LNCAP (cell line): ENCODE measurements around the gene PEX5.

Experiments used
- TF ChIP-seq, protein P1 (sequence below): fragments of 450-650 bp; IDR thresholded peaks from 2 replicates; pipeline ENCODE4 v1.5.1; 2017; ENCODE audit warnings: mild to moderate bottlenecking

The PEX5 gene

DNA sequence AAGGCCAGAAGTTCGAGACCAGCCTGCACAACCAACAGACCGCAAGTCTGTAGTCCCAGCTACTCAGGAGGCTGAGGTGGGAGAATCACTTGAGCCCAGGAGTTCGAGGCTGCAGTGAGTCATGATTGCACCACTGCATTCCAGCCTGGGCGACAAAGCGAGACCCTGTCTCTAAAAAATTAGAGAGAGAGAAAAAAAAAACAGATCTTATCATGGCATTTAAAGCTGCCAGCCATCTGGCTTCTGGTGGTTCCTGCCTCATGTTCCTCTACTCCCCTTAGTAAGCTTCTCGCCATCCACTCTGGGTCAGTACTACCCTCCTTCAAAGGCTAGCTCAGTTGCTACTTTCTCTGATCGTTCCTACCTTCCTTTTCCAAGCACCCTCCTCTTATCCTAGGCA lies 43.3 kb upstream of the PEX5 start:
- TF ChIP-seq, protein P1, sequence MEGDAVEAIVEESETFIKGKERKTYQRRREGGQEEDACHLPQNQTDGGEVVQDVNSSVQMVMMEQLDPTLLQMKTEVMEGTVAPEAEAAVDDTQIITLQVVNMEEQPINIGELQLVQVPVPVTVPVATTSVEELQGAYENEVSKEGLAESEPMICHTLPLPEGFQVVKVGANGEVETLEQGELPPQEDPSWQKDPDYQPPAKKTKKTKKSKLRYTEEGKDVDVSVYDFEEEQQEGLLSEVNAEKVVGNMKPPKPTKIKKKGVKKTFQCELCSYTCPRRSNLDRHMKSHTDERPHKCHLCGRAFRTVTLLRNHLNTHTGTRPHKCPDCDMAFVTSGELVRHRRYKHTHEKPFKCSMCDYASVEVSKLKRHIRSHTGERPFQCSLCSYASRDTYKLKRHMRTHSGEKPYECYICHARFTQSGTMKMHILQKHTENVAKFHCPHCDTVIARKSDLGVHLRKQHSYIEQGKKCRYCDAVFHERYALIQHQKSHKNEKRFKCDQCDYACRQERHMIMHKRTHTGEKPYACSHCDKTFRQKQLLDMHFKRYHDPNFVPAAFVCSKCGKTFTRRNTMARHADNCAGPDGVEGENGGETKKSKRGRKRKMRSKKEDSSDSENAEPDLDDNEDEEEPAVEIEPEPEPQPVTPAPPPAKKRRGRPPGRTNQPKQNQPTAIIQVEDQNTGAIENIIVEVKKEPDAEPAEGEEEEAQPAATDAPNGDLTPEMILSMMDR: no peak

DNA sequence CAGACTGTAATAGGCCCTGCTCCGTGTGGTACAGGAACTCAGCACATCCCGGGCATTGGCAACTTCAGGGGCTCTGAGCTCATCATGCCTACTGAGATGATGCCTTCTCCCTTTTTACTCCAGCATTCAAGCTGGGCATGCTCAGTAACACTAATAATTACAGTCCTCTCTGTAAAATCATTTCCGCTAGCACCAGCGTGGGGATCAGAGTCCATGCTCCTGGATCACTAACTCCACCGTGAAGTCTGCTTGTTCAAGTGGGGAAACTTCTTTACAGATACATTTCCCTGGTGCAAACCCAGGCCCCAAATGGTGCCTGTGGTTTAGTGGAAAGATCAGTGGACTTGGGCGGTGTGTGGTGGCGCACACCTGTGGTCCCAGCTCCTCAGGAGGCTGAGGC lies 42.6 kb upstream of the PEX5 start:
- TF ChIP-seq, protein P1: no peak

DNA sequence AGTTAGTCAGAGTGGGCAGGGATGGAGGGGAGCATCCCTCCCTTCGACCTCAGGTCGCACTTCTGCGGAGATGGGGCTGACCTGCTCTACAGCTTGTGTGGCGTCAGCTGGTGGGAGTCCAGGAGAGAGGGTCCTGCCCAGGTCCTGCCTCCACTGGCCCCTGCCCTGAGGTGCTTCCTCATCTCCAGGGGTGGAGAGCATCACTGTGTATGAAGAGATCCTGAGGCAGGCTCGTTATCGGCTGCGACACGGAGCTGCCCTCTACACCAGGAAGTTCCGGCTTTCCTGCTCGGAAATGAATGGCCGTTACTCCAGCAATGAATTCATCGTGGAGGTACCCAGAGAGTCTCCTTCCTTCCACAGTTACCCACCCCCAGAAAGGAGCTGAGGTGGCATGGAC lies 39.1 kb upstream of the PEX5 start:
- TF ChIP-seq, protein P1: no peak

DNA sequence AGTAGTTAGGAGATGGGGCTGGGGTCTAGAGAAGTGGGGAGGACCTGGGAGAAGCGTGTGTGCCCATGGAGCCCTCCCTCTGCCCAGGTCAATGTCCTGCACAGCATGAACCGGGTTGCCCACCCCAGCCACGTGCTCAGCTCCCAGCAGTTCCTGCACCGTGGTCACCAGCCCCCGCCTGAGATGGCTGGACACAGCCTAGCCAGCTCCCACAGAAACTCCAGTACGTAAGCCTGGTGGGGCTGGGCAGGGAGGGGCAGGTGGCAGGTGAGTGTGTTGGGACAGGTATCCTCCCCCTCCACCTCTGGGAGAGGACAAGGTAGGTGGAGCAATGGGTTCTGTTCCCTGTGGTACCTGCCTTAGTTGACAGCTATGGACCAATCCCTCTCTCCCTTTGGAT lies 38.6 kb upstream of the PEX5 start:
- TF ChIP-seq, protein P1: no peak

DNA sequence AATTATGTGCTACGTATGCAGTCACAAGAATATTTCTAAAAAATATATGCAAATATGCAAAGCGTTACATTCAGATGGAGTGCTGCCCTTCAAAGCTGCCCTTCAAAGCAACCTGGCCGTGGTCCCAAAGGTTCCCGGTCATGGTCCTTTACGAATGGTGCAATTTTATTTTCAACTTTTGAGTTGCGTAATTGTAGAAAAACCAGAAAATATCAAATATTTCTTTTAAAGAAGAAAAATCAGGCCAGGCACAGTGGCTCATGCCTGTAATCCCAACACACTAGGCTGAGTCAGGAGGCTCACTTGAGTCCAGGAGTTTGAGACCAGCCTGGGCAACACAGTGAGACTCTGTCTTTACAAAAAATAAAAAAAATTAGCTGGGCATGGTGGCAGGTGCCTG lies 38.0 kb upstream of the PEX5 start:
- TF ChIP-seq, protein P1: no peak

DNA sequence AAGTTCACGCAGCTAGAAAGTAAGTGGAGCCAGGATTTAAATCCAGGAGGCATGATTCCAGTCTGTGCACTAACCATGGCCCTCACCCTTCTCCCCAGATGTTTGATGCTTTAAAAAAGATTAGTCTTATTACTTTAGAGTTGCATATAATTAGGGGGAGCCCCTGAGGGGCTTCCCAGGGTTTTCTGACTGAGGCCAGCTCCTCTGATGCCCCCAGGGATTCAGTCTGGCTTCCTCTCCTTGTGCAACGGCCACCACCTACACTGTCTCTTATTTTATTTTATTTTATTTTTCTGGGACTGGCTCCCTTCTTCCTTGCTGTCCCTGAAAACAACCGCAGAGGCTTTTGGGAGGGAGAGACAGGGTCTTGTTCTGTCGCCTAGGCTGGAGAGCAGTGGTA lies 36.7 kb upstream of the PEX5 start:
- TF ChIP-seq, protein P1: no peak

DNA sequence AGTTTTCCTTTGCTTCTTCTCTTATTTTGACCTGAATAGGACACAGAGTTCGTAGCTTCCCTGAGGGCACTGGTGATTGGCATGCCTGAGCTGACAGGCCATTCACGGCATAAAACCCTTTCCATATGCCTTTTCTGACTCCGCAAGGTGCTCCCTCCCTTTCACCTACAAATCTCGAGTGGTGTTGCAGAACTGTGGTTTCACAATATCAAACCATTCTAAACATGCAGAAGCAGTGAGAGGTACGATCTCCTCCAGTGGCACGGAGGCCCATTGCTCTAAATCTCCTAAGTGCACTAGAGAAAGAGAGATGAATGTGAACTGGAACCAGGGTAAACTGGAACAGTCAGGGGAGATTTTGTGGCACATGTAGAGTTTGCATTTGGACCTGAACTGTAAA lies 35.4 kb upstream of the PEX5 start:
- TF ChIP-seq, protein P1: no peak

DNA sequence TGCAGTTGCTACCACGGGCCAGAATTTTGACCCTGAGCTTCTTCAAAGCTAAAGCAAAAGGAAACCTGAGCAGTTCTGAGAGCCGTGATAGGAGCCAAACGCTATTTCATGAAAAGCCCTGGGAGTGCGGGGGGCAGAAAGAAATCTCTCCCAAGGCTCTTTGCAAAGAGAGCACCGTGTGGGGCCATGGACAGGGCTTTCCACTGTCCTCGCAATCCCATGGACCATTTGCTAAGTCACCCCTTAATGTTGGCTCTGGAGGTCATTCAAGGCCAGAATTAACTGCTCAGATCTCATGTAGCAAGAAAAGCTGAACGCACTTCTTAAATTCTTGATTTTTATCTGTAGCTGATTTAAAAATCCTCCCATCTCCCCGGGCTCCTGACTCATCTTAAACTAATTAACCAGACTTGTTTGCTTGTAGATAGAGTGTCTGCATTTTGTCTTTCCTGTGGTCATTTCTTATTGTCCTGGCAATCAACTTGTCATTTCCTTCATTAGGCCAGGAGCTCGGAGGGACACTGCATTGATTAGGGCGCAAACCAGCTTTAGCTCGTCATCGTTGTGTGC lies 34.5 kb upstream of the PEX5 start:
- TF ChIP-seq, protein P1: no peak
